Neural crest cell (in vitro differentiated cells): Measurements from ENCODE around the gene USP7. TPM values are rescaled to one million over a fixed set of nuclear protein-coding genes. Genes with fewer than 3 reads are reported as not detected.

Source experiments
- DNase-seq: peaks from one replicate; pipeline ENCODE4 v3.0.0; 2021; ENCODE audit warnings: low read depth, mixed read lengths, low spot score
- H3K27ac Mint-ChIP-seq: one replicate; pipeline ENCODE4 v1.8.0; 2021; ENCODE audit warnings: mild to moderate bottlenecking, mixed read lengths; ENCODE audit not compliant: unreplicated experiment
- H3K27me3 Mint-ChIP-seq: 2 replicates; pipeline ENCODE4 v1.8.0; 2021; ENCODE audit warnings: low read depth, mild to moderate bottlenecking, mixed read lengths
- H3K36me3 Mint-ChIP-seq: 2 replicates; pipeline ENCODE4 v1.8.0; 2021; ENCODE audit warnings: low read depth, mild to moderate bottlenecking, mixed read lengths
- H3K4me1 Mint-ChIP-seq: 2 replicates; pipeline ENCODE4 v1.8.0; 2021; ENCODE audit warnings: mixed read lengths
- H3K4me3 Mint-ChIP-seq: one replicate; pipeline ENCODE4 v1.8.0; 2021; ENCODE audit warnings: mild to moderate bottlenecking, mixed read lengths
- H3K9me3 Mint-ChIP-seq: 2 replicates; pipeline ENCODE4 v1.8.0; 2021; ENCODE audit warnings: mixed read lengths
- total RNA-seq: library from RNA; stranded (reverse); gene quantifications from 2 replicates; pipeline ENCODE4 v1.2.1, GENCODE V29; 2021
- TF ChIP-seq, protein P1 (sequence below): fragments of 200-600 bp; sonication (generic); conservative IDR thresholded peaks from 2 replicates; pipeline ENCODE4 v1.5.0; 2021; ENCODE audit warnings: antibody characterized with exemption, mild to moderate bottlenecking

The USP7 gene
- total RNA-seq, 1 donor from 2014 or later = 162 TPM

DNA sequence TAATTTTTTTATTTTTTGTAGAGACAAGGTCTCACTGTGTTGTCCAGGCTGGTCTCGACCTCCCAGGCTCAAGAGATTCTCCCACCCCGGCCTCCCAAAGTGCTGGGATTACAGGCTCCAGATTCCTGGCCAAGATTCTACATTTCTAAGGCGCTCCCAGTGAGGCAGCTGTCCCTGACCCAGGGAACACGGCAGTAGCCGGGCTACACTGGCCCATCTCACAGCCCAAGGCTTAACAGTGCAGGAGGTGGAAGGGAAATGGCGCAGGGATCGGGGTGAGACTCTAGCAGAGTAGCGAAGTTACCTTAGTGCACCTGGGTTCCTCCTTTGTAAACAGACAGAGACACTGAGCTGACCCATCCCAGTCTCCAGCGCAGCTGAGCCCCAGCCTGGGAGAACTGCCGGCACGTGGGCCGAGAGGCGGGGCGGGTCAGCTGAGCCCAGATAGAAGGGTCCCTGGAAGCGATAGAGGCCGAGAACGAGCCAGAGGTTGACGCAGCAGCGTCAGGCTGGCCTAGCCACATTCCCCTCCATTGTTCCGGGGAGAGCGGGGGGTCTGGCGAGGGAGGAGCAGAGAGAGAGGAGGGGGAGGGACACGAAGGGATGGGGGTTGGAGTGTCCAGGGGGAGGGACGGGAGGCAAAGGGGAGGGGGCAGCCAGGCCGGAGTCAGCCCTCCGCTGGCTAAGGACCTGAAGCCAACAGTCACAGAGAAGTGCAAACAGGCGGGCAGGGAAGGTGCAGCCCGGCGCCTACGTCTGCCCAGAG is 97.4 kb downstream of the USP7 start:
- Mint-ChIP-seq H3K4me1 (peaks cover 69% of the 10 kb centered on the region), H3K27ac (peak overlapping the region; percentile 75), H3K9me3 (no peaks in the 10 kb centered on the region), H3K27me3 (peaks cover 12% of the 10 kb centered on the region), H3K36me3 (no peaks in the 10 kb centered on the region), H3K4me3 (peak overlapping the region; percentile 94)
- TF ChIP-seq, protein P1, sequence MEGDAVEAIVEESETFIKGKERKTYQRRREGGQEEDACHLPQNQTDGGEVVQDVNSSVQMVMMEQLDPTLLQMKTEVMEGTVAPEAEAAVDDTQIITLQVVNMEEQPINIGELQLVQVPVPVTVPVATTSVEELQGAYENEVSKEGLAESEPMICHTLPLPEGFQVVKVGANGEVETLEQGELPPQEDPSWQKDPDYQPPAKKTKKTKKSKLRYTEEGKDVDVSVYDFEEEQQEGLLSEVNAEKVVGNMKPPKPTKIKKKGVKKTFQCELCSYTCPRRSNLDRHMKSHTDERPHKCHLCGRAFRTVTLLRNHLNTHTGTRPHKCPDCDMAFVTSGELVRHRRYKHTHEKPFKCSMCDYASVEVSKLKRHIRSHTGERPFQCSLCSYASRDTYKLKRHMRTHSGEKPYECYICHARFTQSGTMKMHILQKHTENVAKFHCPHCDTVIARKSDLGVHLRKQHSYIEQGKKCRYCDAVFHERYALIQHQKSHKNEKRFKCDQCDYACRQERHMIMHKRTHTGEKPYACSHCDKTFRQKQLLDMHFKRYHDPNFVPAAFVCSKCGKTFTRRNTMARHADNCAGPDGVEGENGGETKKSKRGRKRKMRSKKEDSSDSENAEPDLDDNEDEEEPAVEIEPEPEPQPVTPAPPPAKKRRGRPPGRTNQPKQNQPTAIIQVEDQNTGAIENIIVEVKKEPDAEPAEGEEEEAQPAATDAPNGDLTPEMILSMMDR = no peak
- DNase-seq = peak; percentile 57

DNA sequence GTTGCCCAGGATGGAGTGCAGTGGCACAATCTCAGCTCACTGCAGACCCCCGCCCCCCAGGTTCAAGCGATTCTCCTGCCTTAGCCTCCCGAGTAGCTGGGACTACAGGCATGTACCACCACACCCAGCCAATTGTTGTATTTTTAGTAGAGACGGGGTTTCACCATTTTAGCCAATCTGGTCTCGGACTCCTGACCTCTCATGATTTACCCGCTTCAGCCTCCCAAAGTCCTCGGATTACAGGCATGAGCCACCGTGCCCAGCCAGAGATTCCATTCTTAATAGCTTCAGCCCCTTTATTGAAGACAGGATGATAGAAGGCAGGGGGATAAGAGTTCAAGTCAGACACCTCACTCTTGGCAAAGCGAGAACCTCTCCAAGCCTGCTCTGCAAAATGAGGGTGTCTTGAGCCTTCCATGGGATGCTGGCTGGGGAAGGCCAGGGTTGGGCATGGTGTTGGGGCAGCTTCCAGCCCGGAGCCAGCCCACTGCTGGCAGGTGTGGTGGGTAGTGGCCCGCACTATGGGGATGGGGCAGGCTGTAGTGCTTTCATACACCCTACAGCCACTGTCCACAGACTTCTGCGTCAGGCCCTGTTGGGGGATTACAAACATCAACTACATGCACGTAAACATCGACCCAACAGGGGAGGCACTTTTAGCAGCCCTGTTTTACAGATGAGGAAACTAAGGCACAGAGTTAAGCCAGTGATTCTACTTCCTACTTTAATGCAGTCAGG is 98.4 kb downstream of the USP7 start:
- H3K9me3 Mint-ChIP-seq = no peaks in the 10 kb centered on the region
- peaks cover 12% of the 10 kb centered on the region for H3K27me3 Mint-ChIP-seq
- peaks cover 67% of the 10 kb centered on the region for H3K4me1 Mint-ChIP-seq
- DNase-seq = no peak
- H3K27ac Mint-ChIP-seq = no peak overlapping the region
- peak overlapping the region; percentile 94 for H3K4me3 Mint-ChIP-seq
- no peaks in the 10 kb centered on the region for H3K36me3 Mint-ChIP-seq
- TF ChIP-seq, protein P1 = no peak

DNA sequence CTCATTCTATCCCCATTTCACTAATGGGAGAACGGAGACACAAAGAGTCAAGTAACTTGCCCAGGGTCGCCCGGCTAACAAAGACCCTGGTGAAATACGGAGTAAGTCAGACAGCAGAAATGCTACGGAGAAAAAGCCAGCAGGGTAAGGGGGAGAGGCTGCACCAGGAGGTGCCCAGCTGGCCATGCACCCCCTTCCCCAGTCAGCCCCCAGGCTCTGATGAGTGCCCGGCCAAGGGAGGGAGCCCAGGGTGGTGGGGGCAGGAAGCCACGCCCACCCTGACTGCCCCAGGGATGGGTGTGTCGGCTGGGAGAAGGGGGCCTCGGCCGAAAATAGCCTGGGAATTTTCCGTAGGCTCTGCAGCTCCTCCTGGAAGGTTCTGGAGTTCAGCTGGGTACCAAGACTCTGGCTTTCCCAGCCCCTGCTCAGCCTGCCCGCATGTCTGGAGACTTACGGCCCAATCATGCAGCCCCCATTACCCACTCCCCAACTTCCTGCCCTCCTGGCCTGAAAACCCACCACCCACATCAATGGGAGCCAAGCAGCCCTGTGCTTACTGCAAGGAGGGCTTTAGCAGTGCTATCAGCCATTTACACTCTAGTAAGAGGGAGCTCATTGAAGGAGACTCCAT is 99.1 kb downstream of the USP7 start:
- Mint-ChIP-seq H3K27ac (peak overlapping the region; percentile 28), H3K4me1 (peaks cover 64% of the 10 kb centered on the region), H3K36me3 (no peaks in the 10 kb centered on the region), H3K27me3 (peaks cover 12% of the 10 kb centered on the region), H3K9me3 (no peaks in the 10 kb centered on the region), H3K4me3 (peak overlapping the region; percentile 94)
- TF ChIP-seq, protein P1 = no peak
- no peak for DNase-seq

DNA sequence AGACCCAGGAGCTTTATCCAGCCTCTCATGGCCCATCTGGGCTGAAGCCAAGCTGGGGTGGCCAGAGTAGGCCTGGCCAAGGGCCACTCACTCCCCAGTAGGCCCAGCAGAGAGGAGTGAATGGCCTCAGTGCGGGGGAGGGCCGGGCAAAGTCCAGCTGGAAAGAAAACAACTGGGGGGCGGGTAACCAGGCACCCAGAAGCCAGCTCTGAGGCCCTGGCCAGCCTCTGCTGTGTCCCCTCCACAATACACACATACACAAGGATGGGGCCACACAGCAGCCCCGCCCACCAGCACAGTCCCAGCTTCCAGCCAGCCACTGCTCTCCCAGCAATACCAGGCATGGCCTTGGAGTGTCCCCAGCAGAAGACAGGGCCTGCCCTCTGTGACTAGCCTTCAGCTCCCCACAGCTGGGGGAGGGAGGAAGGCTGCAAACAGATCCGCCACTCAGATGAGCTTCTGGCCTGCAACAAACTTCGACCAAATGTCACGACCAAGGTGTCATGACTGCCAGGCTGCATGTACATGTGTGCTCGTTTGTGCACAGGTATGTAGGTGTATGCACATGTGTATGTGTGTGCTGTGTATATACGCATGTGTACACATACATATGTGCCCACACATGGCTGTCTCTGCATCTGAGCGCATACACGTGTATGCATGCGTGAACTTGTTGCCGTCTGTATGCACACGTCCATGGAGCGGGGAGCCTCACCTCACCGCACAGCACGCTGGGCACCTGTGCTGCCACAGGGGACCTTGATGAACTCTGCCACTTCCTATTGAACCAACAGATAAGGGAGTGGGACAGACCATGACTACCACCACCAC is 99.9 kb downstream of the USP7 start:
- Mint-ChIP-seq H3K4me3 (peak overlapping the region; percentile 87), H3K27me3 (peaks cover 8% of the 10 kb centered on the region), H3K9me3 (no peaks in the 10 kb centered on the region), H3K36me3 (peaks cover 1% of the 10 kb centered on the region), H3K4me1 (peaks cover 58% of the 10 kb centered on the region), H3K27ac (peak overlapping the region; percentile 28)
- TF ChIP-seq, protein P1 = no peak
- no peak for DNase-seq
